Fibroblast of lung (primary cell): ENCODE data around the gene MRPL52. TPM values are rescaled to one million over a fixed set of nuclear protein-coding genes. Genes with fewer than 3 reads are reported as not detected.

Experiments
- DNase-seq, 2 donors: peaks; one replicate each; pipeline versions ENCODE4 v3.0.0 to v3.0.0-alpha.2; 2010; ENCODE audit warnings: low read depth in 2 of 2
- H2AFZ ChIP-seq: 2 replicates; pipeline ENCODE4 v1.5.1; 2012; ENCODE audit warnings: low read length, control low read depth, inconsistent platforms
- H3K27ac ChIP-seq: 2 replicates; pipeline ENCODE4 v1.5.1; 2011; ENCODE audit warnings: low read length, control low read depth; ENCODE audit not compliant: insufficient read depth
- H3K27me3 ChIP-seq: 2 replicates; pipeline ENCODE4 v1.5.1; 2011; ENCODE audit warnings: mild to moderate bottlenecking, low read length; ENCODE audit not compliant: control insufficient read depth, insufficient read depth
- H3K36me3 ChIP-seq: 2 replicates; pipeline ENCODE4 v1.5.1; 2011; ENCODE audit warnings: low read length; ENCODE audit not compliant: control insufficient read depth, insufficient read depth
- H3K4me1 ChIP-seq: 2 replicates; pipeline ENCODE4 v1.5.1; 2011; ENCODE audit warnings: low read length; ENCODE audit not compliant: control insufficient read depth, insufficient read depth; ENCODE audit errors: extremely low read depth
- H3K4me2 ChIP-seq: 2 replicates; pipeline ENCODE4 v1.5.1; 2011; ENCODE audit warnings: low read length, control low read depth; ENCODE audit not compliant: insufficient read depth; ENCODE audit errors: extremely low read depth
- H3K4me3 ChIP-seq, 4 experiments: fragments of 200-600 bp in 1 of 4; sonication (generic) in 1 of 4; replicated peaks in 1 of 4; 2 replicates each; pipeline ENCODE4 v1.5.1; 2011 to 2016; ENCODE audit warnings: low read length in 4 of 4, low read depth in 3 of 4, mild to moderate bottlenecking in 3 of 4, control low read depth in 2 of 4, inconsistent platforms in 1 of 4, mixed read lengths in 1 of 4; ENCODE audit not compliant: insufficient read depth in 1 of 4; ENCODE audit errors: control extremely low read depth in 1 of 4
- H3K79me2 ChIP-seq: 2 replicates; pipeline ENCODE4 v1.5.1; 2012; ENCODE audit warnings: mild to moderate bottlenecking, low read length, inconsistent platforms; ENCODE audit not compliant: control insufficient read depth, insufficient read depth
- H3K9ac ChIP-seq: 2 replicates; pipeline ENCODE4 v1.5.1; 2011; ENCODE audit warnings: mild to moderate bottlenecking, low read length, control low read depth; ENCODE audit not compliant: insufficient read depth
- H3K9me3 ChIP-seq: 2 replicates; pipeline ENCODE4 v1.5.1; 2012; ENCODE audit warnings: low read depth, low read length; ENCODE audit not compliant: control insufficient read depth, insufficient read depth
- H4K20me1 ChIP-seq: 2 replicates; pipeline ENCODE4 v1.5.1; 2011; ENCODE audit warnings: low read length; ENCODE audit not compliant: control insufficient read depth, insufficient read depth; ENCODE audit errors: extremely low read depth
- EZH2 ChIP-seq: IDR thresholded peaks from 2 replicates; pipeline ENCODE4 v1.5.1; 2012; ENCODE audit warnings: low read length, control low read depth, mild to moderate bottlenecking; ENCODE audit errors: missing control alignments
- polyA plus RNA-seq, 2 donors: library from polyadenylated mRNA; depleted of rRNA in 1 of 2; stranded (reverse) in 1 of 2; unstranded in 1 of 2; fragments of >200 nt; gene quantifications; 2 replicates each; pipeline ENCODE4 v1.2.1, GENCODE V29; 2011 to 2012; ENCODE audit warnings: missing spikeins in 1 of 2
- total RNA-seq: library from RNA; depleted of rRNA; stranded (reverse); fragments of >200 nt; gene quantifications from 2 replicates; pipeline ENCODE4 v1.2.1, GENCODE V29; 2014
- TF ChIP-seq, protein P1 (sequence below), 2 donors: IDR thresholded peaks in 1 of 2; conservative IDR thresholded peaks in 1 of 2; 1 replicate in 1 of 2; 2 replicates in 1 of 2; pipeline ENCODE4 v1.5.1; 2011 to 2012; ENCODE audit warnings: low read length in 2 of 2, control low read depth in 1 of 2, inconsistent platforms in 1 of 2, low read depth in 1 of 2, mild to moderate bottlenecking in 1 of 2

The MRPL52 gene
- total and polyA plus RNA-seq, 2 donors (not counting 1 experiment from before 2014, with no cell fraction given): 44.1 to 50.5 TPM

DNA sequence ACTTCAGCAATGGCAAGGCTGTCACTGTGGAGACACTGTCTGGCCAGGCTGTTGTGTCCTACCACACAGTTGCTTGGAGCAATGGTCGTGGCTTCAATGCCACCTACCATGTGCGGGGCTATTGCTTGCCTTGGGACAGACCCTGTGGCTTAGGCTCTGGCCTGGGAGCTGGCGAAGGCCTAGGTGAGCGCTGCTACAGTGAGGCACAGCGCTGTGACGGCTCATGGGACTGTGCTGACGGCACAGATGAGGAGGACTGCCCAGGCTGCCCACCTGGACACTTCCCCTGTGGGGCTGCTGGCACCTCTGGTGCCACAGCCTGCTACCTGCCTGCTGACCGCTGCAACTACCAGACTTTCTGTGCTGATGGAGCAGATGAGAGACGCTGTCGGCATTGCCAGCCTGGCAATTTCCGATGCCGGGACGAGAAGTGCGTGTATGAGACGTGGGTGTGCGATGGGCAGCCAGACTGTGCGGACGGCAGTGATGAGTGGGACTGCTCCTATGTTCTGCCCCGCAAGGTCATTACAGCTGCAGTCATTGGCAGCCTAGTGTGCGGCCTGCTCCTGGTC lies 46.1 kb downstream of the MRPL52 start:
- no peak for TF ChIP-seq EZH2
- TF ChIP-seq, protein P1, sequence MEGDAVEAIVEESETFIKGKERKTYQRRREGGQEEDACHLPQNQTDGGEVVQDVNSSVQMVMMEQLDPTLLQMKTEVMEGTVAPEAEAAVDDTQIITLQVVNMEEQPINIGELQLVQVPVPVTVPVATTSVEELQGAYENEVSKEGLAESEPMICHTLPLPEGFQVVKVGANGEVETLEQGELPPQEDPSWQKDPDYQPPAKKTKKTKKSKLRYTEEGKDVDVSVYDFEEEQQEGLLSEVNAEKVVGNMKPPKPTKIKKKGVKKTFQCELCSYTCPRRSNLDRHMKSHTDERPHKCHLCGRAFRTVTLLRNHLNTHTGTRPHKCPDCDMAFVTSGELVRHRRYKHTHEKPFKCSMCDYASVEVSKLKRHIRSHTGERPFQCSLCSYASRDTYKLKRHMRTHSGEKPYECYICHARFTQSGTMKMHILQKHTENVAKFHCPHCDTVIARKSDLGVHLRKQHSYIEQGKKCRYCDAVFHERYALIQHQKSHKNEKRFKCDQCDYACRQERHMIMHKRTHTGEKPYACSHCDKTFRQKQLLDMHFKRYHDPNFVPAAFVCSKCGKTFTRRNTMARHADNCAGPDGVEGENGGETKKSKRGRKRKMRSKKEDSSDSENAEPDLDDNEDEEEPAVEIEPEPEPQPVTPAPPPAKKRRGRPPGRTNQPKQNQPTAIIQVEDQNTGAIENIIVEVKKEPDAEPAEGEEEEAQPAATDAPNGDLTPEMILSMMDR (conservative IDR thresholded peaks at IDR 0.05 in 1 of 2, IDR thresholded peaks at IDR 0.05 in 1 of 2; ENCODE audit: low read depth in 1 of 2, low read length in 2 of 2): no peak
- Histone ChIP-seq H3K27me3 (no peaks in the 10 kb centered on the region), H3K36me3 (peaks cover 36% of the 10 kb centered on the region), H3K9ac (no peak overlapping the region), H3K4me2 (no peak overlapping the region), H2AFZ (no peak overlapping the region), H3K27ac (no peak overlapping the region), H3K79me2 (peaks cover 18% of the 10 kb centered on the region), H3K4me1 (peaks cover 2% of the 10 kb centered on the region), H3K9me3 (no peaks in the 10 kb centered on the region), H3K4me3 (no peak overlapping the region), H4K20me1 (no peaks in the 10 kb centered on the region)
- DNase-seq: no peak

DNA sequence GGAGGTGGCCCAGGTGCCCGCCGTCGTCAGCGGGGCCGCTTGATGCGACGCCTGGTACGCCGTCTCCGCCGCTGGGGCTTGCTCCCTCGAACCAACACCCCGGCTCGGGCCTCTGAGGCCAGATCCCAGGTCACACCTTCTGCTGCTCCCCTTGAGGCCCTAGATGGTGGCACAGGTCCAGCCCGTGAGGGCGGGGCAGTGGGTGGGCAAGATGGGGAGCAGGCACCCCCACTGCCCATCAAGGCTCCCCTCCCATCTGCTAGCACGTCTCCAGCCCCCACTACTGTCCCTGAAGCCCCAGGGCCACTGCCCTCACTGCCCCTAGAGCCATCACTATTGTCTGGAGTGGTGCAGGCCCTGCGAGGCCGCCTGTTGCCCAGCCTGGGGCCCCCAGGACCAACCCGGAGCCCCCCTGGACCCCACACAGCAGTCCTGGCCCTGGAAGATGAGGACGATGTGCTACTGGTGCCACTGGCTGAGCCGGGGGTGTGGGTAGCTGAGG lies 47.4 kb downstream of the MRPL52 start:
- no peaks in the 10 kb centered on the region for H4K20me1 ChIP-seq
- no peaks in the 10 kb centered on the region for H3K4me1 ChIP-seq
- no peak overlapping the region for H3K4me3 ChIP-seq
- DNase-seq: no peak
- no peak for TF ChIP-seq EZH2
- TF ChIP-seq, protein P1 (conservative IDR thresholded peaks at IDR 0.05 in 1 of 2, IDR thresholded peaks at IDR 0.05 in 1 of 2; ENCODE audit: low read depth in 1 of 2, low read length in 2 of 2): no peak
- no peaks in the 10 kb centered on the region for H3K9me3 ChIP-seq
- no peak overlapping the region for H3K9ac ChIP-seq
- H3K79me2 ChIP-seq: peaks cover 18% of the 10 kb centered on the region
- H3K27ac ChIP-seq: no peak overlapping the region
- H3K36me3 ChIP-seq: peaks cover 36% of the 10 kb centered on the region
- no peak overlapping the region for H3K4me2 ChIP-seq
- no peak overlapping the region for H2AFZ ChIP-seq
- H3K27me3 ChIP-seq: no peaks in the 10 kb centered on the region

DNA sequence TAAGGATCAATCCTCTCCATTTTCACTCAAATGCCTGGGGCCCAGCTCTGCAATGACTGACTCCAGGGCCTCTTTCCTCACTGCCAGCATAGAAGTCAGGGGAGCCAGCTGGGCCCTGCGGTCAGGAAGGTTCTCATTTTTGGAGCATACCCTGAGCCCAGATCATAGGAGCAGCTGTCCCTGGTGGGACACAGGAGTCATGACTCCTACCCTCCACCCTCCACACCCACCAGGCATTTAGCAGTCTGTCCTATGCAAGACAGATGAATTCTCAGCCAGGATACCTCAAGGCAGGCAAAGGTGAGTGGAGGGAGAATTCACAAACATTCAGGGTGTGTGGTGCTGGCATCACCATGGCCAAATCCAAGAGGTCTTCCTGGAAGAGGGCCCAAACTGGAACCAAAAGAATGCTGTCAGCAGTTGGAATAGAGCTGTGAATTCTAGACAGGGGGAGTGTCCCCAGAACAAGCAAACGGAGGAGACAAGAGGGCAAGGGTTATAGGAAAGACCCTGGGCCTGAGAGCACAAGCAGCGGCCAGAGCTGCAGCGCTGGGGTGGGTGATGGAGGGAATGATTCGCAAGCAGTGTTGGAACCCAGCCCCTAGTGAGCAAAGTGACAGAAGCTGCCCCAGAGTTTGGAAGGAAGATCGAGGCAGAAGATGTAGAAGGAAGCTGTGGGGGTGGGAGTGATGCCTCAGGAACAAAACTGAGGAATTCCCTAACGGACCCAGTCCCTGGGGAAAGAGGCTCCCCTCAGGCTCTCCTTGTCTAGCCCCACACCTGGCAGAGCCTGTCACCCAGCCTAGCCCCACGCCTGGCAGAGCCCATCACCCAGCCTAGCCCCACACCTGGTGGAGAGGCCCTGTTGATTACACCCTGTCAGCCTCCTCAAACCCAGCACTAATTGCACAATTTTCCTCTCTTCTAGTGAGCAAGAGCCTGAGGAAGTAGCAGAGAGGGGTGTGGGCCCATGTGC lies 48.9 kb downstream of the MRPL52 start:
- TF ChIP-seq, protein P1 (conservative IDR thresholded peaks at IDR 0.05 in 1 of 2, IDR thresholded peaks at IDR 0.05 in 1 of 2; ENCODE audit: low read depth in 1 of 2, low read length in 2 of 2): no peak
- no peak for TF ChIP-seq EZH2
- H2AFZ ChIP-seq: no peak overlapping the region
- peaks cover 6% of the 10 kb centered on the region for H3K4me1 ChIP-seq
- H3K4me3 ChIP-seq: no peak overlapping the region
- no peak overlapping the region for H3K4me2 ChIP-seq
- no peaks in the 10 kb centered on the region for H4K20me1 ChIP-seq
- no peaks in the 10 kb centered on the region for H3K9me3 ChIP-seq
- H3K27ac ChIP-seq: no peak overlapping the region
- no peak for DNase-seq
- H3K79me2 ChIP-seq: peaks cover 10% of the 10 kb centered on the region
- peaks cover 36% of the 10 kb centered on the region for H3K36me3 ChIP-seq
- H3K27me3 ChIP-seq: no peaks in the 10 kb centered on the region
- H3K9ac ChIP-seq: no peak overlapping the region
